Tongue (tissue), 2 donors: Measurements from ENCODE around the gene SEMA5A. TPM values are rescaled to one million over a fixed set of nuclear protein-coding genes. Genes with fewer than 3 reads are reported as not detected.

ENCODE experiments used
- DNase-seq: peaks from one replicate; pipeline ENCODE4 v3.0.0-alpha.2; 2015
- total RNA-seq: library from RNA; depleted of rRNA; stranded (reverse); fragments of >200 nt; gene quantifications from one replicate; pipeline ENCODE4 v1.2.3, GENCODE V29; 2014

Gene SEMA5A
- total RNA-seq, 1 donor from 2014 or later, result 40.3 TPM

DNA sequence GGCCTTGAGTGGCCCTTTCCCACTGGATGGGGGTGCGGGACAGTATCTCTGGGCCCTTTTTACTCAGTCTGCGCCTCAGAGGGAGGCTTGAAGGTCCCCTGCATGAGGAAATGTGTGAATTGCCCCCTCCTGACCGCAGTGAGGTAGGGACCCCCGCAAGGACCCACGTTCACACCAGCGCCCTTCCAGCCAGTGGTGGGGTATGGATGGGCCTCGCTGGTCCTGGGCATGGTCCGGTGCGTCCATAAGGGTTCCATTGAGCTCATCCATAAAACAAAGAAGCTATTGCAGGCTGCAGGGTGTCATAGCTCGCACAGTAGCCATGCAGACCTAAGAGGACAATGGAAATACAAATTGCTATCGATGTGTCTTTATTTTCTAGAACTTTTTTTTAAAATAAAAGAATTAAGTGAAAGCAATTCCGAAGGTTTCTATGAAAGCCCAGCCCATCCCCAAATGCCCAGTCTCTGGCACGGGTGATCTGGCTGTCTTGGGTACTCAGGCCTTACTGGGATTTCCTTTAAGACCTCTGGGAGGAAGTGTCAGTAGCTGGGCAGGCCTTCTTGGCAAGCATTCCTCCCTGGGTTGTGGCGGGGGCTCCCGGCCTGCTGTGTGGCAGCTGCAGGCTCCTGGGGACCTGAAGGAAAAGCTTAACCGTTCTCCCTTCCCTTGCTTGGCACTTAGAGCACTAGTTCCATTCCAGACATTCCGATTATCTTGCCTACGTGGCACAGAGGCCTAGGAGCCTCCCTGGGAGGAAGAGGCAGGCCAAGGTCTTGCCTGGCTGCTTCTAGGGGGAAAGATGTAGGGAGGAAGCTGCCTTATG is 1.5 kb upstream of the SEMA5A start:
- DNase-seq, result peak; percentile 88

DNA sequence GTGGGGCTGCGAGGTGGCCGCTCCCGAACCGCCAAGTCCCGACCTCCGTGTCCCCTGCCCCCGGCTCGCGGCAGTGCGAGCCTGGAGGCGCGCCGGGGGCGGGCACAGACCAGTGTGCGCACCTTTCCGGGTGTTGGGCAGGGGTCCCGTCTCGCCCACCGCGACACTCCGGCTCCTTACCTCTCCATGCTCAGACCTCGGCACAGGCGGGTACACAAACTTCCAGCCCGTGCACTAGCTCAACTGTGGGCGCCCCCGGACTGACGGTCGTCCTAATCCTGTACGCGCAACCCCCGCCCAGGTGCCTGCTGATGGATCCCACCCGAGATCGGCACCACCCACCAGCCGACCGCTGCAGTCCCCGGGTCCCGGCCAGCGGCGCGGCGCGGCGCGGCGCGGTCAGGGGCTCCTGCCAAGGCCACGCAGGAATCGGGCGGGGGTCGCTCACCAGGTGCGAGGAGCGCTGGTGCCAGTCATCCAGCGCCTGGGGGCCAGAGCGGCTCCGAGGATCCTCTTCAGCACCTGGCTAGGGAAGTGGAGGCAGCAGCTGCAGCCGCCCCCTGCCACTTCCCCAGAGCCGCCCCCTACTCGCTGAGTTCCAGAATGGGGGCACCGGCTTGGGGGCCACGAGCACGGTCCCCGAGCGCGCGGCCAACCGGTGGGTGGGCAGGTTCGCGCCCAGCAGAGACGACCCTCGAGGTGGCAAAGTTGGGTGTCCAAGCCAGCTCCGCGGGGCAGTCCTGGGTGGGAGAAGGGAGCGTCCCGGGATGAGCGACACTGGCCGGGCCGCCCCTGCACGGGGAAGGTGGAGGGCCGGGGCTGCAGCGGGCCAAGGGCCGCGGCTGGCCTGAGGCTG is 511 bp downstream of the SEMA5A start:
- DNase-seq, result peak; percentile 29

DNA sequence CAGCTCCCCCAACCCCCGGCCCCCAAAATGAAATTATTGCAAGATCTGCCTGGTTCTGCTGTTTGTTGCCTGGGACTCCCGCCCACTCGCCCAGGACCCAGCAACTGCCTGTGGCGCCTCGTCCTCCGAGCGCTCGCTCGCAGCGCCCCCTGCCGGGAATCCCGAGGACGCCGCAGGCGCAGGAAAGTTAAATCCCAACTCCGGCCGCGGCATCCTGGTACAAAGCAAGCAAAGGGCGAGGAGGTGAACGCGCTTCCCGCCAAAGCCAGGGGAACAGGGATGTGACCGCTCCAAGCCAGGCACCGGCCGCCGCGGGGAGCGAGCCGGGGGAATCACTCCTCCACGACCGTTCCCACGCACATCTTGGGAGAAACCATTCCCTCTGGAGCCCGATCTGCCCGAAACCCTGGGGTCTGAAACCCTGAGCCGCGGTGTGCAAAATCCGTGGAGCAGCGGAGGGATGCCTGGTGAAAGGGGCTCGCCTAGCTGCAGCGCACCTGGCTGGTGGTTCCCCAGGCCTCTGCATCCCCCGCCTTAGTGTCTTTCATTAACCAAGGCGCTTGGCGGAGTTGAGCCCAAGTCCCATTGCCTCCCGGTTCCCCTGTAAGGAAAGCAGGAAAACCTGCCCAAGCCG is 1.3 kb downstream of the SEMA5A start:
- DNase-seq, result peak; percentile 94

DNA sequence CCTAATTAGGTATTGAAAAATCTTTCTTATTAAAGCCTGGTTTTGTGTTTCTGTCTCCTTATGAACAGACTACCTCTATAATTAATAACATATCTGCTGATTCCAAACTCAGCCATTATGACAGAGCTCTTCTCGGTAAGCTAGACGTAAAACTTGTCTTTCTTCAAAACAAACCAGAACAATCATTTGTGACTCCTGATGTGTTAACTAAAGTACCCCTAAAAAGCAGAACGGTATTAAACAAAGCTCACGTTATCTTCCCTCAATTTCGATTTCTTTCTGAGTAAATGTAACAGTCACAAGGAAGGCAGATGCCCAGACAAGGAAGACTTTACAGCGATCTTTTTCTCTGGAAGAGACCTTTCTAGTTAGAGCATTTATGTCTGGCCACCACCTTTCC is 1.8 kb downstream of the SEMA5A start:
- DNase-seq, result no peak

DNA sequence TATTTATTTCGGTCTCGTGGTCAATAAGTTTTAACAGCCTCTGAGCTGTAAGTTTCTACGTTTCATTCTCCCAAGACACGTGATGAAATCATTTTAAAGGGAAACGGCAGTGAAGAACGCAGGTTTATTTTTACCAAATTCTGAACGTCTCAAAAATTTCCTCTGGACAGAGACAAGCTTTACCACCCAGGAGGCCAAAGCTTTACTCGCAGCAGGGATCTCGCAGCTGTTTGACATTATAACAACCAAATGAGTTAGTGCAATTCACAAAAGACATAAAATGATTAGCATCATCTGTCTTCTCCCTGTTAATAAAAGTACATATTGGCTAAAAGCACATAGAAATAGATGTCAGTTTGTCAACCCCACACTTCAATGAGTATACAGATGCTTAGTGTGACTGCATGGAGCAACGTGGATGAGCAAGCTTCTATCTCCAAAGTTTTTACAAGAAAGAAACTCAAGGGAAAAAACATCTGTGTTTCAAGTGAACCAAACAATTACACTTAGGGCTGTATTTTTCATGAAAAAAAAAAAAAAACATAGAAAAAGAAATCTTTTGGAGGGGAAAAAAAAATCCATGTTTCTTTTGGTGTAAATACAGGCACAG is 2.5 kb downstream of the SEMA5A start:
- DNase-seq, result peak; percentile 49

DNA sequence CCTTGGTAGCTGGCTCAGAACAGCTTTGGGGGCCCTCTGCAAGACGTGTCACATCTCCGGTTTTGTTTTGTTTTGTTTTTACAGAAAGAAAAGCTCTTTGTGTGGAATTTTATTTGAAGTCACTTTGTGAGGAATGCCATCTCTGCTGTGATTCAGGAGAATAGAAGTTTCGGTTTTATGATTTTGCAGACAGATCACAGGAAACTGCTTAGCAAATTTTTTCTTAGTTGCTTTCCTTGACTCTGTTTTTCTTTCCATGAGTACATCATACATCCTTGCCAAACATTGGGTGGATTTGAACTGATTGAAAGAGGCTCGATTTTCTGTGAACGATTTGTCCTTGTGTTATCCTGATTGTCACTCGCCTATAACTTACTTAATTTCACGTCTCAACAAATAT is 5.1 kb downstream of the SEMA5A start:
- no peak for DNase-seq

DNA sequence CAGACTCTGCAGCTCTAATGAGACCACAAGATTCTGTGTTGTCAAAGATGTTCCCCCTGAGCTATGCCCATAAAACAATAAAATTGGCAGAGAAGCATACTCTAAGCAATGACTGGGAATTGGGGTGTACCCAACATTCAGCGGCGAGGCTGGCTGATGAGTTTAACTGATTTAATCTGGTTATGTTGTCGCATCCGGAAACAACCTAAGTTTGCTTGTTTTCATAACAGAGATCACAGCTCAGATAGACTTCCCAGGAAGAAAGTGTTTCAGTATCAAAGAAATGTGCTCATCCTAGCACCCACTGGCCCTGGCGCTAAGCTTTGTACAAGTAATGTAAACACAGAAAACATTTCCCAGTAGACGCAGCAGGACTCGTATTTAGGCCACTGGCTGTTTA is 7.4 kb downstream of the SEMA5A start:
- no peak for DNase-seq

DNA sequence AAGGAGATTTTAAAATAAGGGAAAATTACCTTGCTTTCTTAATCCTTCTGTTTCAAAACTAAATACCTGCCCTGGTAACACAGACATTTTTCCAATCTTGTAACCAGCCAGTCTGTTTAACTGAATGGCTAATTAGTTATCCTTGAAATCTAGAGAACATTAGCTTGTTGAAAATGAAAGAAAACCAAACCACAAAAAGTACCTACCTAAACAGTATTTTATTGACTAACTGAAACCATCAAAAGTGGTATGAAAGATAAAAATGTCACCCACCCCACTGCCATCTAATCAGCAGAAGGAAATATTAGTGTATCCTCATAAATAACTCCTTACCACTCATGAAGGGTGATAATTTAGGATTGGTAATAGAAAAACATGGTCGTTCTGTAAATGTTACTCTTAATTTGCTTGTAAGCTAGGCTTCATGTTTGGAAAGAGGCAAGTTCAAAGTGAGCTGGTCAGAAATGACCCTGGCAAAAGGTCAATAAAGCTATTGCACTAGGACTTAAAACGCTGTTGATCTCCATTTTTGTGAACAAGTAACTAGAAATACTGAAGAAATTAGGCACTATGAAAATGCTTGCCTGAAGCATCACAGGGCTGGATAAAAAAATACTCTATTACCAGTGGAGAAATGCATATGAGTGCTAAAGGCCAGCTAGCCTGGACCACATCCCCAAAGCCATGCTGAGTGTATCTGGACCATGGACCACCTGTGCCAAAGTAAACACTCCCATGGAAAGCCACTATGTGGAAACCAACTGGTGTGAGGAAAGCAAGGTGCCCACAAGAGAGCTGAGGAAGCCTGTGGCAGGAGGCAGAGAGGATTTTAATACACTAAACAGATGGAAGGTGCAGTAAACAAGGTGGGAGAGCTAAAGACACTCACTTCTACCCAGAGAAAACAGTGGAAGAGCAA is 8.4 kb downstream of the SEMA5A start:
- DNase-seq, result no peak

DNA sequence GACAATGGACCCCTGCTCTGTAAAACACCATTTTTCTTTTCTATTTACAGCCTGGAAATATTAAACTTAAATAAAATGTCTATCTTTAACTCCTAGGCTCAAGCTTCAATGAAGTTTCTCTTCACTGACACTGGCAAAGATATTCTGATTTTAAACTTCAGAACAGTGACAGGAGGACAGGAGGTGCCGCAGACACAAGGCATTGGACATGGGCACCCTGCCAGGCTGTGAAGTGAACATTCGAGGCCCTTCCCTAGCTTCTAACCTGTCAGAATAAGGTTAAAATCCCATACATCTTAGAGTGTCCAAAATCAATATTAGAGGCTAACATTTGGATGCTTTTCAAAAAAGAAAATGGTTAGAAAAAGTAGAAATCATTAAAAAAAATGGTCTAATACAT is 9.2 kb downstream of the SEMA5A start:
- no peak for DNase-seq

DNA sequence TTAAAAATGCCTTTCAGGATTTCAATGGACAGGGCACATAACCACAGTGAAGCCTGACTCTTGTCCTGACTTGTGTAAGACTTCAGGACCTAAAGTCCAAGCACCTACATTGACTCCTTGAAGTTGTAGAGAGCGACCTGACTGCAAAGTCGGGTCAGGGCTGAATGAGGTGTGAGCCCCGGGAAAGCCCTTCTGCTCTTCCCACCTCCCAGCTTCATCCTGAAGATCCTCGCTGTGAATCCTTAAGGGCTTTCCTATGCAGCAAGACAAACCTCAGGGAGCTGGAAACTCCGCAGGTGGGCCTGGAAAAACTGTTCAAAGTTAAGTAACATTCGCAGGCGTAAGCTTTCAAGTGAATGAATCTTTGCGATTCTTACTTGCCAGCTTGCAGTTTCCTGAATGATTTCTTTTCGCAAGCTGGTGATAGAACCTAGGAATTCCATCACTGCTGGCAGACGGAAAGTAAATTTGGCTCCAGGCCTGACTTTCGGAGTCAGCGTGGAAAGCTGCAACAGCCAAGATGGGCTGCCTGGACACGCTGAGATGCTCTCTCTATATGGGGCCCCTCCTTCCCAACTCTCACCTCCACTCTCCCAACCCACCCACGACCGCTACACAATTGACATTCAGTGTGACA is 10.9 kb downstream of the SEMA5A start:
- peak; percentile 76 for DNase-seq

DNA sequence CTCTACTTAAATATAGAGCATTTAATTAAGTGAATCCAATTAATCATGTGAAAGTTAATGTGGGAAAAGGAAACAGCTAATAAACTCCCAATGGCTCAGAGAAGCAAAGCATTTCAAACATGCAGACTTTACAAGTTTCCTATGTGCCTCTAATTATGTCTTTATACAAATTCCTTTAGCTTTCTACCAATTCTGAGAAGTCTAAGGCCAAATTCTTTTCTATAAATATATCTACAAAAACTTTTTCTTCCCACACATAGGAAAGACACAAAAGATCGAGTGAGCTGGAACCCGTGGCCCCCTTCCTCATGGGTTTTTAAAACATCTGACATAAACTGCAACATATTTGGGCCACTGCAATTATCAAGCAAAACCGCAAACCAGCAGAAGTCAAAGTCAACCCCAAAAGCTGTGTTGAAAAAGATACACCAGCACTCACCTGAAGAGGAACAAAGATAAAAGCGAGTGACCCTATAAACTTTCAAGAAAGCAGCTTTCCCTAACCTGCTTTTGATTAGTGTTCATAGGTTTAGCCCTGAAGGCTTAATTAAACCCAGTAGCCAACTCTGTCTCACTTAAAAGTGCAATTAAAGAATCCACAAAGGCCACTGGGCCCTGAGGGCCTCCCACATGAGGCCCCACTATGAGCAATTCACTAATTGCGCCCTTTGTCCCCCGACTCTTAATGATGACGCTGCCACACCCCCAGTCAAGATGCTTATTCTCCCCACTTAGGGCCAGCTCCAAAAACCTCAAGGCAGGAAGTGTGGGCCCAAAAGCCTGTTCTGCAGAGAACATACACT is 12.1 kb downstream of the SEMA5A start:
- no peak for DNase-seq

DNA sequence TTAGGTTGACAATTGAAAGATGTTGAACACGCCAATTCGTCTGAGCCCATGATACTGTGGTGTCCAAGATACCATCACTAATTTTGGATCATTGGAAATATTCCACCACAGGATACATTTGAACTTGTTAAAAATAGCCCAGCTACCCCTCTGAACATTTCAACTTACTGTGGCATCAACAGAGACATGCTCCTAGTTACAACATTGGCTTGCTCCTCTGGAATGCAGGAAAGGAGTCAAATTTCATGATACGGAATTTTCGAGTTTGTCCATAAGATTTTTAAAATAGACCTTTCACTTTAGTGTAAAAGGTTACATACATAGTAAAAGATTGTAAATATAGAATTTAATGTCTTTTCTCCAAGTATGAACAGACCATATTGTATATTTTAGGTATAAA is 12.8 kb downstream of the SEMA5A start:
- peak; percentile 46 for DNase-seq

DNA sequence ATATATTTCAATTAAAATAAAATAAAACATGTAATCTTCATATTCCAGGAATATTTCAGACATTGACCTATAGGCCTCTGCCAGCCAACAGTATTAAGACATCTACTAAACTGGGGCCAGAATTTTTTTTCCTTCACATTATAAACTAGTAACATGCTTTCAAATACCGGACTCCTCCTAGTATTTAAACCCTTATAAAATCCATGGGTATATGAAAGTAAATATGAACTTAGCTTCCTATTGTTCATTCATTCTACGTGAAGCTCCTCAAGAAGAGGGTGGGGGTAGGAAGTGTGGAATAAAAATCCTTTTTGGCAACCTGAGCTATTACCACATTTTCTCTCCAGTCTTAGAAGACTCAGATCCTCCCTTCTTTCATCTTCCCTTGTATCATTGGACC is 16.4 kb downstream of the SEMA5A start:
- DNase-seq, result no peak

DNA sequence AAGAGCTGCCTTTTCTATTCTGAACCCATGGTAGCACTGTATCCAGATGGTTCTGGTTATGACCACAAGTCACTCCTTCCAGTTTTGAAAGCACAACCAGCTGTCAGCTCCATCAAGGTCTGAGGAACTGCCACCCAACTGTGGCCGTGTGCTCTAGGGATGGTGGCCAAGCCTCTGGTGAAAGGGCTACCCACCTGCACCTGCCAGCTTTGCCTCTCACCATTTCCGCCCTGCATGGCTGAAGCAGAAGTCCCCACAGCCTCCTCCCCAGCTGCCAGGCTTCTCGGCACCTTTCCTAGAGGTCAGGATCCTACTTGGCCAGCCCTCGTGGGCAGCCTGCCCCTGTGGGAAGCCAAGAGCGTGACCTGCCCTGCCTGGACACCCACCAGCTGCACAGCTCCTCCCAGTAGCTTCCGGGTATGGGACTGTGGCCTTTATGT is 16.8 kb downstream of the SEMA5A start:
- DNase-seq, result no peak

DNA sequence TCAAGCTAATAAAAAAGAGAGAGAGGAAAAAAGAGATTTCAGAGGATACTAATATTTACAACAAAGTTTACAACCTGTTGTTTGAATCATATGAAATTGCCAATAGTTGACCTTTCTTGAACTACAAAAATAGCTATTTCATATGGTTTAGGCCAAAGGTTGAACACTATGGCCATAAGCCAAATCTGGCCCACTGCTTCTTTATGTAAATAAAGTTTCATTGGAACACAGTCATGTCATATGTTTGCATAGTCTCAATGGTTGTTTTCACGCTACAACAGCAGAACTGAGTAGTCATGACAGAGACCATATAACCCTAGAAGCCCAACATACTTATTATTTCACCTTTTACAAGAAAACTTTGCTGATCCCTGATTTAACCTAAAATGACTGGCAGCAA is 20.9 kb downstream of the SEMA5A start:
- no peak for DNase-seq

DNA sequence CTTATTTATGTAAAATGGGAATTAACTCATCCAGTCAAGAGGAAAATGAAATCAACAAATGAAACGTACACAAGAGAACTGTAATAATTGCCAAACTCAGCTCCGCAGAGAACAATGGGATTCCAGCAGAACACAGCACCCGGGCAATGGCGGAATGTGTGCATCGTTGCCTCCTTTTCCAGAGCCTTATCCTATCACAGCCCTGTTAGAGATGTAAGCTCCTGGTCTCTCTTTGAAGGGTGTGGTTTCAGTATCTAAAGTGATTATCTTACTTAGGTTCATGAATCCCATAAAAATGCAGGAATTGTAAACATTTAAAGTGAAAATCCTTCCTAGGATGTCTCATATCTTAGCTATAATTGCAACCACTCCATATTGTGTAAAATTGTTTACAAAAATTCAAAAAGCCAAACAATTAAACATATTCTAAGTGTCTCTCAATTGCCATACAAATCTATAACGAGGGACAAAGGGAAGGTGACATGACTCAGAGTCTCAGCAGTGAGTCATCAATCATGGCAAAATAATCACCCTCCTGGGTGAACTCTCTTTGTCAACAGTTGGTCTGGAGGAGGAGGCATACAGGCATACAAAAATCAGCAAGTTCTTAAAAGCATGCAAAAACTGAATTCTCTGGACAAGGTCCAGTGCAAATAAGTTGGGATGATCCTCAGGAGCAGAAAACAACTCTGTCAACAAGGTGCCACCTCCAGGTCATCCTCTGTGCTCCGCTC is 22.6 kb downstream of the SEMA5A start:
- DNase-seq, result no peak

DNA sequence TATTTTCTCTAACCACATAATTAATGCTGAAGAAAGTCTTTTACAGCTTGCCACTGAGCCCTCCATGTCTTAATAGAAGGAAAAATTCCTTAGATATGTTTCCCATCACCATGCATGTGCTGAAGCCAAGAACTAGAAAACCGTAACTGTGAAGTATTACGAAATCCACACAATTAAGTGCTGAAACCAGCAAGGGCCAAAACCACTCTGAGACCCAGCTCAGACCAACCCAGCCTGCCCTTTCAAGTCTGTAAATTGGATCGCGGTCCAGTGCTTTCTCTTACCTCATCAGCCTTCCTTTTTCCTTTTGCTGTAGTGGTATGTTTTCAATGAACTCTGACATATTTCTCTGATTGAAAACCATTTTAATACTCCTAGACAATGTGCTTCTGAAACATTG is 26.3 kb downstream of the SEMA5A start:
- peak; percentile 75 for DNase-seq

DNA sequence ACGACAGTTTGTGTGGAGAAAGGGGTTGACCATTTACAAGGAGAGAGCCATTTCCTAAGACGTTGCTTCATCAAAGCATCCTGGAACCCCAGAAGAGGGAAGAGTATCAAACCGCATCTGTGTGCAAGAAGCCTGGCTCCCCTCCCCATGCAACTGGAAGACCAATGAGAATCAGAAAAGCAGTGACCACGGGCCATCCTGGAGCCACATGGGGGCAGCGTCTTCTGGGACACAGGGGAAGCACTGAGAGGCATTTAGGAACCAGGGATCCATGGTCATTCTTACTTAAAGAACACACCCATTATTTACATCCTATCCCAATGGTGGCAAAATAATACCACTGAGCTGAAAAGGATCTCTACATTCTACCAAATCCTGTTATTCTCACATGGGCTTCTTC is 29.3 kb downstream of the SEMA5A start:
- no peak for DNase-seq

DNA sequence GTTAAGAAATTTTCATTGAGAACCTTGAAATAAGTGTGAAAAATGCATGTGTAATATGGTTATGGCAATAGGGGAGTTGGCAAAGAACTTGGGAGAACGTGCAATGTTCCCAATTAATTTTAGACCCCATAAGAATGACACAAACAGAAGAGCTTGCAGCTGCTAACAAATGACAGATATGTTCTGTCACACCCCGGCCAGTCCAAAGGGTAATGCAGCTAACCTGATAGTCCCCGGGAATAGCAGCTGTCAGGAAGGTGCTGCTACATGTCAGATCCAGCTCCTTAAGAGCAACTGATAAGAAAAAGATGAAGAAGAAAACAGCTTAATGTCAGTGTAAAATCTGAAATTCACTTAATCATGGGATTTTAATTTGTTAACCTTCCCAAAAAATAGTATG is 30.4 kb downstream of the SEMA5A start:
- DNase-seq, result peak; percentile 91
